Measurements from ENCODE around the gene LHX6. TPM values are rescaled to one million over a fixed set of nuclear protein-coding genes. Genes with fewer than 3 reads are reported as not detected.

Gene LHX6
- total and polyA plus RNA-seq, 2 of the 8 experiments (the other 6 are each of a cell fraction or from before 2014, with no cell fraction given) = 0.92 to 1.2 TPM

DNA sequence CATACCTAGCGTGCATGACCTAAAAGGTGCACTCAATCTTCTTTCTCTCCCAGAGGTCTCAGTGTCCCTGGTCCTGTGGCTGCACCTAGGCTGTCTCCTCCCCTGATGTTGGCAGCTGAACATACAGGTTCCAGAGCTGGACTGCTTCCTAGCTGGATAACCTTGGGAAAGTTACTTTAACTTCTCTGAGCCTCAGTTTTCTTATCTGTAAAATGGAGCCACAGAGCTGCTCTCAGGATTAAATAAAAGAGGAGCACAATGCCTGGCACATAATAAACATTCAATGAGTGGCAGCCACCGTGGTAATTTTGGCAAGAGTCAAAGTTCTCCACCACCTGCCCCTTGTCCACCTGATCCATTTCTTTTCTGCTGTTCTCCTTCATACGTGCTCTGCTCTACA is 55.1 kb downstream of the LHX6 start:
- no peaks in the 10 kb centered on the region for H3K79me2 ChIP-seq (ENCODE audit: control insufficient read depth in 1 of 2, insufficient read depth in 2 of 2, low read length in 2 of 2)
- no peak overlapping the region for H2BK120ac ChIP-seq (replicated peaks; ENCODE audit: low read depth, low read length)
- H4K20me1 ChIP-seq (replicated peaks in 1 of 2; ENCODE audit: control insufficient read depth in 1 of 2, insufficient read depth in 2 of 2, low read length in 2 of 2) = no peaks in the 10 kb centered on the region
- H3K36me3 ChIP-seq (ENCODE audit: control insufficient read depth in 2 of 4, insufficient read depth in 4 of 4, low read length in 3 of 4) = no peaks in the 10 kb centered on the region
- no peak overlapping the region for H3K4ac ChIP-seq (replicated peaks; ENCODE audit: insufficient read length, low read depth, low read length)
- no peak overlapping the region for H4K8ac ChIP-seq (ENCODE audit: extremely low read depth, insufficient read depth, low read length)
- ChIA-PET CTCF (ENCODE audit: partially characterized antibody) (interaction anchor here (1.2 to 2.3 kb wide), 5 partner anchors 9 to 48 kb away, joined by 4 to 14 read pairs (median 8); partner anchors contain the start of genes MORN5 and NDUFA8), POLR2A (ENCODE audit: partially characterized antibody) (no interaction called here)
- H2BK20ac ChIP-seq (ENCODE audit: low read length) = no peak overlapping the region
- H3K4me2 ChIP-seq (ENCODE audit: insufficient read depth in 1 of 2, low read depth in 2 of 2, low read length in 2 of 2) = no peak overlapping the region
- H2AFZ ChIP-seq (ENCODE audit: low read length) = no peak overlapping the region
- DNase-seq (ENCODE audit: low read depth in 1 of 2, low spot score in 2 of 2) (no peak), FAIRE-seq (no peak)
- H3K9ac ChIP-seq (replicated peaks in 1 of 4; ENCODE audit: extremely low read depth in 1 of 4, low read depth in 3 of 4, low read length in 3 of 4) = no peak overlapping the region
- H3K56ac ChIP-seq (replicated peaks; ENCODE audit: insufficient read length, low read depth, low read length) = no peak overlapping the region
- H3K27ac ChIP-seq (ENCODE audit: low read depth, low read length) = no peak overlapping the region
- H4K5ac ChIP-seq (ENCODE audit: insufficient read length, low read depth, low read length) = no peak overlapping the region
- no peaks in the 10 kb centered on the region for H3K9me3 ChIP-seq (ENCODE audit: insufficient read depth in 2 of 2, low read depth in 1 of 2, low read length in 1 of 2)
- H3K4me3 ChIP-seq (ENCODE audit: extremely low read depth in 1 of 4, insufficient read depth in 2 of 4, low read depth in 3 of 4, low read length in 4 of 4) = no peak overlapping the region
- H4K91ac ChIP-seq (replicated peaks; ENCODE audit: insufficient read length, low read length) = no peak overlapping the region
- H3K27me3 ChIP-seq (replicated peaks in 1 of 4; ENCODE audit: control insufficient read depth in 3 of 4, extremely low read depth in 1 of 4, insufficient read depth in 3 of 4, low read length in 3 of 4) = peaks cover 0 to 4% (median under 1%) of the 10 kb centered on the region in 4 experiments; a peak in 2 of 7 replicates
- H3K14ac ChIP-seq (ENCODE audit: insufficient read length) = no peak overlapping the region
- H3K79me1 ChIP-seq (ENCODE audit: low read depth, low read length) = no peaks in the 10 kb centered on the region
- no peak overlapping the region for H2AK5ac ChIP-seq (ENCODE audit: low read depth, low read length)
- no peaks in the 10 kb centered on the region for H3K23me2 ChIP-seq (ENCODE audit: low read depth, low read length)
- no peak overlapping the region for H2BK15ac ChIP-seq (ENCODE audit: low read length)
- H3K4me1 ChIP-seq (replicated peaks in 1 of 4; ENCODE audit: control insufficient read depth in 3 of 4, insufficient read depth in 4 of 4, low read length in 3 of 4) = no peaks in the 10 kb centered on the region
- H3K23ac ChIP-seq (ENCODE audit: insufficient read length) = no peak overlapping the region
- no peak overlapping the region for H3K18ac ChIP-seq (ENCODE audit: extremely low read depth, low read length)
- no peak overlapping the region for H2BK12ac ChIP-seq (ENCODE audit: low read depth, low read length)
- H2BK5ac ChIP-seq (ENCODE audit: low read depth, low read length) = no peak overlapping the region
- WGBS, 2 experiments (ENCODE audit: extremely low coverage in 1 of 2, insufficient coverage in 1 of 2, insufficient read length in 1 of 2, insufficient replicate concordance in 2 of 2, low coverage in 1 of 2, low lambda C conversion rate in 2 of 2, missing lambda C conversion rate in 1 of 2) = 84% methylated on average over 3 of the region's 3 CpGs; no CpG with 5 or more reads in 1 of the 2 experiments
- TF ChIP-seq CREB1 (IDR thresholded peaks at IDR 0.05) = no peak
- TF ChIP-seq BRCA1 (IDR thresholded peaks at IDR 0.05; ENCODE audit: low read depth, low read length) = no peak
- TF ChIP-seq BCL11A (IDR thresholded peaks at IDR 0.05; ENCODE audit: low read depth in 2 of 2, low read length in 2 of 2) = no peak
- TF ChIP-seq EZH2 (IDR thresholded peaks at IDR 0.05; ENCODE audit: low read depth, low read length, severe bottlenecking) = no peak
- no peak for TF ChIP-seq KDM5A (IDR thresholded peaks at IDR 0.05; ENCODE audit: low read length)
- TF ChIP-seq HDAC2 (IDR thresholded peaks at IDR 0.05; ENCODE audit: borderline replicate concordance in 1 of 2, low read depth in 2 of 2, low read length in 2 of 2) = no peak
